HEK293 (cell line): ENCODE measurements around the gene RGS9BP.
A peak's percentile ranks its signal among the peaks of the same experiment; 100 is the strongest.

Source experiments
- HOXA7 ChIP-seq: sonication (generic); formaldehyde crosslinking; IDR thresholded peaks from 2 replicates; pipeline ENCODE4 v1.8.1; 2022; ENCODE audit warnings: missing genetic modification reagents, borderline replicate concordance
- HOXC10 ChIP-seq: sonication (generic); formaldehyde crosslinking; IDR thresholded peaks from 2 replicates; pipeline ENCODE4 v1.8.1; 2023; ENCODE audit warnings: mild to moderate bottlenecking, missing genetic modification reagents
- KLF16 ChIP-seq: fragments of 450-650 bp; formaldehyde crosslinking; IDR thresholded peaks from 2 replicates; pipeline ENCODE4 v1.5.1; 2017; ENCODE audit warnings: missing biosample characterization, missing genetic modification characterization
- SALL2 ChIP-seq: fragments of 450-650 bp; formaldehyde crosslinking; IDR thresholded peaks from 2 replicates; pipeline ENCODE4 v1.5.0; 2017; ENCODE audit warnings: missing biosample characterization, mild to moderate bottlenecking, missing genetic modification characterization, borderline replicate concordance
- YY1 ChIP-seq: fragments of 450-650 bp; formaldehyde crosslinking; IDR thresholded peaks from 2 replicates; pipeline ENCODE4 v1.5.1; 2018; ENCODE audit warnings: missing biosample characterization, missing genetic modification characterization
- ZBTB17 ChIP-seq: fragments of 450-650 bp; formaldehyde crosslinking; IDR thresholded peaks from 2 replicates; pipeline ENCODE4 v1.5.1; 2016; ENCODE audit warnings: missing biosample characterization, missing genetic modification characterization
- ZFHX2 ChIP-seq: fragments of 450-650 bp; formaldehyde crosslinking; conservative IDR thresholded peaks from 2 replicates; pipeline ENCODE4 v1.5.1; 2016; ENCODE audit warnings: missing biosample characterization, missing genetic modification characterization
- ZFP69B ChIP-seq: fragments of 450-650 bp; formaldehyde crosslinking; IDR thresholded peaks from 2 replicates; pipeline ENCODE4 v1.5.1; 2016; ENCODE audit warnings: missing biosample characterization, missing genetic modification characterization
- ZNF324 ChIP-seq: fragments of 450-650 bp; formaldehyde crosslinking; IDR thresholded peaks from 2 replicates; pipeline ENCODE4 v1.5.1; 2016; ENCODE audit warnings: missing biosample characterization, missing genetic modification characterization
- ZNF354C ChIP-seq: fragments of 450-650 bp; formaldehyde crosslinking; IDR thresholded peaks from 2 replicates; pipeline ENCODE4 v1.5.1; 2016; ENCODE audit warnings: missing biosample characterization, missing genetic modification characterization, low read depth, borderline replicate concordance
- ZNF394 ChIP-seq: fragments of 450-650 bp; formaldehyde crosslinking; IDR thresholded peaks from 2 replicates; pipeline ENCODE4 v1.5.1; 2016; ENCODE audit warnings: missing biosample characterization, missing genetic modification characterization, mild to moderate bottlenecking, moderate library complexity, borderline replicate concordance
- ZNF510 ChIP-seq: fragments of 450-650 bp; formaldehyde crosslinking; IDR thresholded peaks from 2 replicates; pipeline ENCODE4 v1.5.1; 2018; ENCODE audit warnings: mild to moderate bottlenecking, missing genetic modification characterization, missing biosample characterization; ENCODE audit not compliant: insufficient replicate concordance
- ZNF530 ChIP-seq: fragments of 450-650 bp; formaldehyde crosslinking; IDR thresholded peaks from 2 replicates; pipeline ENCODE4 v1.5.1; 2016; ENCODE audit warnings: low read depth, missing biosample characterization, missing genetic modification characterization
- ZNF585B ChIP-seq: fragments of 450-650 bp; formaldehyde crosslinking; IDR thresholded peaks from 2 replicates; pipeline ENCODE4 v1.5.1; 2016; ENCODE audit warnings: missing biosample characterization, missing genetic modification characterization
- ZNF660 ChIP-seq: fragments of 450-650 bp; IDR thresholded peaks from 2 replicates; pipeline ENCODE4 v1.5.1; 2018; ENCODE audit warnings: missing biosample characterization, mild to moderate bottlenecking, missing genetic modification characterization
- ZNF837 ChIP-seq: fragments of 450-650 bp; formaldehyde crosslinking; IDR thresholded peaks from 2 replicates; pipeline ENCODE4 v1.5.1; 2016; ENCODE audit warnings: missing biosample characterization, missing genetic modification characterization
- TF ChIP-seq, protein P1 (sequence below): fragments of 450-650 bp; formaldehyde crosslinking; IDR thresholded peaks from 2 replicates; pipeline ENCODE4 v1.5.1; 2016; ENCODE audit warnings: missing biosample characterization, missing genetic modification characterization, borderline replicate concordance
- TF ChIP-seq, protein P2 (sequence below): fragments of 450-650 bp; formaldehyde crosslinking; IDR thresholded peaks from 2 replicates; pipeline ENCODE4 v1.5.1; 2016; ENCODE audit warnings: missing biosample characterization, missing genetic modification characterization
- TF ChIP-seq, protein P3 (sequence below): fragments of 450-650 bp; formaldehyde crosslinking; IDR thresholded peaks from 2 replicates; pipeline ENCODE4 v1.5.0; 2017; ENCODE audit warnings: missing biosample characterization, missing genetic modification characterization, borderline replicate concordance
- TF ChIP-seq, protein P4 (sequence below): fragments of 450-650 bp; IDR thresholded peaks from 2 replicates; pipeline ENCODE4 v1.5.1; 2018; ENCODE audit warnings: missing biosample characterization, missing genetic modification characterization
- TF ChIP-seq, protein P5 (sequence below): fragments of 450-650 bp; formaldehyde crosslinking; IDR thresholded peaks from 2 replicates; pipeline ENCODE4 v1.5.1; 2016; ENCODE audit warnings: missing biosample characterization, missing genetic modification characterization

The RGS9BP gene

DNA sequence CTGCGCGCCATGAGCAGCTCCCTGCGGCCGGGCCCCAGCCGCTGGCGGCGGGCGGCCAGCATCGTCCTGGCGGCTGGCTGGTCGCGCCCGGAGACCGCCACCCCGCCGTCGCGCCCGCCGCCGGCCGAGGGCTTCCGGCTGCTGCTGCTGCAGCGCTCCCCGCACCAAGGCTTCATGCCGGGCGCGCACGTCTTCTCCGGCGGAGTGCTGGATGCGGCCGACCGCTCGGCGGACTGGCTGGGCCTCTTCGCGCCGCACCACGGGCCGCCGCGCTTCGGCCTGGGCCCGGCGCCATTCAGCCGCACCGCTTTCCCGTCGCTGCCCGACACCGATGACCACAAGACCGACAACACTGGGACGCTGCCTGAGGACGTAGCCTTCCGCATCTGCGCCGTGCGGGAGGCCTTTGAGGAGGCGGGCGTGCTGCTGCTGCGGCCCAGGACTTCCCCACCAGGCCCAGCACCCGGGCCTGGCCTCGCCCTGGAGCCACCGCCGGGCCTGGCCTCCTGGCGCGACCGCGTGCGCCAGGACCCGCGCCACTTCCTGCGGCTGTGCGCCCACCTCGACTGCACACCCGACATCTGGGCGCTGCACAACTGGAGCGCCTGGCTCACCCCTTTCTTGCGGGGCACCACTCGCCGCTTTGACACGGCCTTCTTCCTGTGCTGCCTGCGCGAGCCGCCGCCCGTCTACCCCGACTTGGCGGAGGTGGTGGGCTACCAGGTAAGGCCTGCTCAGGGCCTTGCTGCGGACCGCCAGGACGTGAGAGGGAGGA is 16.5 kb downstream of the RGS9BP start (continued):
- TF ChIP-seq, protein P1, sequence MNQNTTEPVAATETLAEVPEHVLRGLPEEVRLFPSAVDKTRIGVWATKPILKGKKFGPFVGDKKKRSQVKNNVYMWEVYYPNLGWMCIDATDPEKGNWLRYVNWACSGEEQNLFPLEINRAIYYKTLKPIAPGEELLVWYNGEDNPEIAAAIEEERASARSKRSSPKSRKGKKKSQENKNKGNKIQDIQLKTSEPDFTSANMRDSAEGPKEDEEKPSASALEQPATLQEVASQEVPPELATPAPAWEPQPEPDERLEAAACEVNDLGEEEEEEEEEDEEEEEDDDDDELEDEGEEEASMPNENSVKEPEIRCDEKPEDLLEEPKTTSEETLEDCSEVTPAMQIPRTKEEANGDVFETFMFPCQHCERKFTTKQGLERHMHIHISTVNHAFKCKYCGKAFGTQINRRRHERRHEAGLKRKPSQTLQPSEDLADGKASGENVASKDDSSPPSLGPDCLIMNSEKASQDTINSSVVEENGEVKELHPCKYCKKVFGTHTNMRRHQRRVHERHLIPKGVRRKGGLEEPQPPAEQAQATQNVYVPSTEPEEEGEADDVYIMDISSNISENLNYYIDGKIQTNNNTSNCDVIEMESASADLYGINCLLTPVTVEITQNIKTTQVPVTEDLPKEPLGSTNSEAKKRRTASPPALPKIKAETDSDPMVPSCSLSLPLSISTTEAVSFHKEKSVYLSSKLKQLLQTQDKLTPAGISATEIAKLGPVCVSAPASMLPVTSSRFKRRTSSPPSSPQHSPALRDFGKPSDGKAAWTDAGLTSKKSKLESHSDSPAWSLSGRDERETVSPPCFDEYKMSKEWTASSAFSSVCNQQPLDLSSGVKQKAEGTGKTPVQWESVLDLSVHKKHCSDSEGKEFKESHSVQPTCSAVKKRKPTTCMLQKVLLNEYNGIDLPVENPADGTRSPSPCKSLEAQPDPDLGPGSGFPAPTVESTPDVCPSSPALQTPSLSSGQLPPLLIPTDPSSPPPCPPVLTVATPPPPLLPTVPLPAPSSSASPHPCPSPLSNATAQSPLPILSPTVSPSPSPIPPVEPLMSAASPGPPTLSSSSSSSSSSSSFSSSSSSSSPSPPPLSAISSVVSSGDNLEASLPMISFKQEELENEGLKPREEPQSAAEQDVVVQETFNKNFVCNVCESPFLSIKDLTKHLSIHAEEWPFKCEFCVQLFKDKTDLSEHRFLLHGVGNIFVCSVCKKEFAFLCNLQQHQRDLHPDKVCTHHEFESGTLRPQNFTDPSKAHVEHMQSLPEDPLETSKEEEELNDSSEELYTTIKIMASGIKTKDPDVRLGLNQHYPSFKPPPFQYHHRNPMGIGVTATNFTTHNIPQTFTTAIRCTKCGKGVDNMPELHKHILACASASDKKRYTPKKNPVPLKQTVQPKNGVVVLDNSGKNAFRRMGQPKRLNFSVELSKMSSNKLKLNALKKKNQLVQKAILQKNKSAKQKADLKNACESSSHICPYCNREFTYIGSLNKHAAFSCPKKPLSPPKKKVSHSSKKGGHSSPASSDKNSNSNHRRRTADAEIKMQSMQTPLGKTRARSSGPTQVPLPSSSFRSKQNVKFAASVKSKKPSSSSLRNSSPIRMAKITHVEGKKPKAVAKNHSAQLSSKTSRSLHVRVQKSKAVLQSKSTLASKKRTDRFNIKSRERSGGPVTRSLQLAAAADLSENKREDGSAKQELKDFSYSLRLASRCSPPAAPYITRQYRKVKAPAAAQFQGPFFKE: peak; percentile 63; the same call in 1 of the 2 replicates
- TF ChIP-seq, protein P2, sequence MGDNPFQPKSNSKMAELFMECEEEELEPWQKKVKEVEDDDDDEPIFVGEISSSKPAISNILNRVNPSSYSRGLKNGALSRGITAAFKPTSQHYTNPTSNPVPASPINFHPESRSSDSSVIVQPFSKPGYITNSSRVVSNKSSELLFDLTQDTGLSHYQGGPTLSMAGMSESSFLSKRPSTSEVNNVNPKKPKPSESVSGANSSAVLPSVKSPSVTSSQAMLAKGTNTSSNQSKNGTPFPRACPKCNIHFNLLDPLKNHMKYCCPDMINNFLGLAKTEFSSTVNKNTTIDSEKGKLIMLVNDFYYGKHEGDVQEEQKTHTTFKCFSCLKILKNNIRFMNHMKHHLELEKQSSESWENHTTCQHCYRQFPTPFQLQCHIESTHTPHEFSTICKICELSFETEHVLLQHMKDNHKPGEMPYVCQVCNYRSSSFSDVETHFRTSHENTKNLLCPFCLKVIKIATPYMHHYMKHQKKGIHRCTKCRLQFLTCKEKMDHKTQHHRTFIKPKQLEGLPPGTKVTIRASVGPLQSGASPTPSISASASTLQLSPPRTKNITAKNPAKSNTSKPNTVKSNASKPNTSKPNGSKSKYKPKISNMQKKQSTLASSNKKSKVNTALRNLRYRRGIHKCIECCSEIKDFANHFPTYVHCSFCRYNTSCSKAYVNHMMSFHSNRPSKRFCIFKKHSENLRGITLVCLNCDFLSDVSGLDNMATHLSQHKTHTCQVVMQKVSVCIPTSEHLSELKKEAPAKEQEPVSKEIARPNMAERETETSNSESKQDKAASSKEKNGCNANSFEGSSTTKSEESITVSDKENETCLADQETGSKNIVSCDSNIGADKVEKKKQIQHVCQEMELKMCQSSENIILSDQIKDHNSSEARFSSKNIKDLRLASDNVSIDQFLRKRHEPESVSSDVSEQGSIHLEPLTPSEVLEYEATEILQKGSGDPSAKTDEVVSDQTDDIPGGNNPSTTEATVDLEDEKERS (tag by site-specific recombination): no peak
- 0 out of 2 replicates have a peak, but pooled peaks have one; percentile 10 for TF ChIP-seq SALL2 (tag by site-specific recombination)
- no peak for TF ChIP-seq ZNF394 (tag by site-specific recombination)
- TF ChIP-seq ZBTB17: peak; percentile 57; the same call in 1 of the 2 replicates
- TF ChIP-seq, protein P3, sequence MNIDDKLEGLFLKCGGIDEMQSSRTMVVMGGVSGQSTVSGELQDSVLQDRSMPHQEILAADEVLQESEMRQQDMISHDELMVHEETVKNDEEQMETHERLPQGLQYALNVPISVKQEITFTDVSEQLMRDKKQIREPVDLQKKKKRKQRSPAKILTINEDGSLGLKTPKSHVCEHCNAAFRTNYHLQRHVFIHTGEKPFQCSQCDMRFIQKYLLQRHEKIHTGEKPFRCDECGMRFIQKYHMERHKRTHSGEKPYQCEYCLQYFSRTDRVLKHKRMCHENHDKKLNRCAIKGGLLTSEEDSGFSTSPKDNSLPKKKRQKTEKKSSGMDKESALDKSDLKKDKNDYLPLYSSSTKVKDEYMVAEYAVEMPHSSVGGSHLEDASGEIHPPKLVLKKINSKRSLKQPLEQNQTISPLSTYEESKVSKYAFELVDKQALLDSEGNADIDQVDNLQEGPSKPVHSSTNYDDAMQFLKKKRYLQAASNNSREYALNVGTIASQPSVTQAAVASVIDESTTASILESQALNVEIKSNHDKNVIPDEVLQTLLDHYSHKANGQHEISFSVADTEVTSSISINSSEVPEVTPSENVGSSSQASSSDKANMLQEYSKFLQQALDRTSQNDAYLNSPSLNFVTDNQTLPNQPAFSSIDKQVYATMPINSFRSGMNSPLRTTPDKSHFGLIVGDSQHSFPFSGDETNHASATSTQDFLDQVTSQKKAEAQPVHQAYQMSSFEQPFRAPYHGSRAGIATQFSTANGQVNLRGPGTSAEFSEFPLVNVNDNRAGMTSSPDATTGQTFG (tag by site-specific recombination): no peak
- peak; percentile 85 for TF ChIP-seq YY1
- 0 out of 2 replicates have a peak, but pooled peaks have one; percentile 41 for TF ChIP-seq ZNF837 (tag by site-specific recombination)
- no peak; the same call in 1 of the 2 replicates for TF ChIP-seq HOXA7 (CRISPR knock-in tag)
- TF ChIP-seq HOXC10 (CRISPR knock-in tag): no peak
- no peak; the same call in 1 of the 2 replicates for TF ChIP-seq ZFP69B
- TF ChIP-seq ZNF510 (tag by site-specific recombination): no peak
- TF ChIP-seq ZNF530 (tag by site-specific recombination): no peak
- no peak for TF ChIP-seq ZNF354C (tag by site-specific recombination)
- 0 out of 2 replicates have a peak, but pooled peaks have one; percentile 33 for TF ChIP-seq ZNF660
- TF ChIP-seq, protein P4, sequence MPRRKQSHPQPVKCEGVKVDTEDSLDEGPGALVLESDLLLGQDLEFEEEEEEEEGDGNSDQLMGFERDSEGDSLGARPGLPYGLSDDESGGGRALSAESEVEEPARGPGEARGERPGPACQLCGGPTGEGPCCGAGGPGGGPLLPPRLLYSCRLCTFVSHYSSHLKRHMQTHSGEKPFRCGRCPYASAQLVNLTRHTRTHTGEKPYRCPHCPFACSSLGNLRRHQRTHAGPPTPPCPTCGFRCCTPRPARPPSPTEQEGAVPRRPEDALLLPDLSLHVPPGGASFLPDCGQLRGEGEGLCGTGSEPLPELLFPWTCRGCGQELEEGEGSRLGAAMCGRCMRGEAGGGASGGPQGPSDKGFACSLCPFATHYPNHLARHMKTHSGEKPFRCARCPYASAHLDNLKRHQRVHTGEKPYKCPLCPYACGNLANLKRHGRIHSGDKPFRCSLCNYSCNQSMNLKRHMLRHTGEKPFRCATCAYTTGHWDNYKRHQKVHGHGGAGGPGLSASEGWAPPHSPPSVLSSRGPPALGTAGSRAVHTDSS (tag by site-specific recombination): no peak; the same call in 1 of the 2 replicates
- TF ChIP-seq, protein P5, sequence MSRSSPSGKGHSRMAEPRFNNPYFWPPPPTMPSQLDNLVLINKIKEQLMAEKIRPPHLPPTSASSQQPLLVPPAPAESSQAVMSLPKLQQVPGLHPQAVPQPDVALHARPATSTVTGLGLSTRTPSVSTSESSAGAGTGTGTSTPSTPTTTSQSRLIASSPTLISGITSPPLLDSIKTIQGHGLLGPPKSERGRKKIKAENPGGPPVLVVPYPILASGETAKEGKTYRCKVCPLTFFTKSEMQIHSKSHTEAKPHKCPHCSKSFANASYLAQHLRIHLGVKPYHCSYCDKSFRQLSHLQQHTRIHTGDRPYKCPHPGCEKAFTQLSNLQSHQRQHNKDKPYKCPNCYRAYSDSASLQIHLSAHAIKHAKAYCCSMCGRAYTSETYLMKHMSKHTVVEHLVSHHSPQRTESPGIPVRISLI (tag by site-specific recombination): no peak
- TF ChIP-seq ZFHX2 (tag by site-specific recombination): peak; percentile 78
- TF ChIP-seq ZNF324: peak; percentile 13; the same call in 1 of the 2 replicates
- peak; percentile 60 for TF ChIP-seq KLF16 (tag by site-specific recombination)
- peak; percentile 17; the same call in 1 of the 2 replicates for TF ChIP-seq ZNF585B (tag by site-specific recombination)
